Measurements from ENCODE around the gene TMEM132E.
A peak's percentile ranks its signal among the peaks of the same experiment; 100 is the strongest.

TMEM132E gene

GRCh38 chr17:34561328-34561727 is 18.1 kb upstream of the TMEM132E start:
- Mint-ChIP-seq H3K4me1 (no peaks in the 10 kb centered on the region), H3K9me3 (no peaks in the 10 kb centered on the region), H3K36me3 (no peaks in the 10 kb centered on the region), H3K27ac (no peak overlapping the region), H3K4me3 (no peak overlapping the region), H3K27me3 (peaks cover 13% of the 10 kb centered on the region in 2 donors)
- DNase-seq (no peak), ATAC-seq (replicated peaks) (no peak)

- Mint-ChIP-seq H3K27me3 (peaks cover 13% of the 10 kb centered on the region in 2 donors), H3K4me3 (no peak overlapping the region), H3K9me3 (no peaks in the 10 kb centered on the region), H3K27ac (no peak overlapping the region), H3K4me1 (no peaks in the 10 kb centered on the region), H3K36me3 (no peaks in the 10 kb centered on the region)
- ATAC-seq (replicated peaks) (peak; percentile 49 to 52), DNase-seq (no peak)
Measured at GRCh38 chr17:34562387-34562786, 17.0 kb upstream of the TMEM132E start.

- Mint-ChIP-seq H3K4me1 (no peaks in the 10 kb centered on the region), H3K9me3 (no peaks in the 10 kb centered on the region), H3K36me3 (no peaks in the 10 kb centered on the region), H3K27me3 (peaks cover 16% of the 10 kb centered on the region in 2 donors), H3K4me3 (no peak overlapping the region), H3K27ac (no peak overlapping the region)
- ATAC-seq (replicated peaks) (no peak), DNase-seq (no peak)
Measured at GRCh38 chr17:34565713-34566112, 13.7 kb upstream of the TMEM132E start.

- Mint-ChIP-seq H3K36me3 (no peaks in the 10 kb centered on the region), H3K27me3 (peaks cover 17% of the 10 kb centered on the region in 2 donors), H3K4me1 (no peaks in the 10 kb centered on the region), H3K4me3 (no peak overlapping the region), H3K27ac (no peak overlapping the region), H3K9me3 (no peaks in the 10 kb centered on the region)
- ATAC-seq (replicated peaks) (no peak), DNase-seq (no peak)
Measured at GRCh38 chr17:34566201-34566600, 13.2 kb upstream of the TMEM132E start.

GRCh38 chr17:34566873-34567272 is 12.5 kb upstream of the TMEM132E start:
- Mint-ChIP-seq H3K36me3 (no peaks in the 10 kb centered on the region), H3K4me3 (no peak overlapping the region), H3K27ac (no peak overlapping the region), H3K27me3 (peaks cover 18 to 19% of the 10 kb centered on the region in 2 donors), H3K4me1 (peaks cover 0 to 2% of the 10 kb centered on the region in 2 donors), H3K9me3 (no peaks in the 10 kb centered on the region)
- no peak for DNase-seq
- ATAC-seq (replicated peaks): no peak

GRCh38 chr17:34567691-34568465 is 11.5 kb upstream of the TMEM132E start:
- no peak overlapping the region for H3K4me3 Mint-ChIP-seq
- no peaks in the 10 kb centered on the region for H3K9me3 Mint-ChIP-seq
- H3K4me1 Mint-ChIP-seq: peaks cover 0 to 4% of the 10 kb centered on the region in 2 donors
- H3K27me3 Mint-ChIP-seq: peaks cover 27% of the 10 kb centered on the region in 2 donors
- no peak overlapping the region for H3K27ac Mint-ChIP-seq
- H3K36me3 Mint-ChIP-seq: no peaks in the 10 kb centered on the region
- ATAC-seq (replicated peaks) (no peak), DNase-seq (no peak)

- ATAC-seq (replicated peaks) (no peak), DNase-seq (no peak)
- H3K9me3 Mint-ChIP-seq: no peaks in the 10 kb centered on the region
- H3K27me3 Mint-ChIP-seq: peaks cover 29 to 31% of the 10 kb centered on the region in 2 donors
- H3K4me3 Mint-ChIP-seq: no peak overlapping the region
- H3K36me3 Mint-ChIP-seq: no peaks in the 10 kb centered on the region
- no peak overlapping the region for H3K27ac Mint-ChIP-seq
- peaks cover 0 to 4% of the 10 kb centered on the region in 2 donors for H3K4me1 Mint-ChIP-seq
Measured at GRCh38 chr17:34568953-34569352, 10.4 kb upstream of the TMEM132E start.

GRCh38 chr17:34569591-34569990 is 9.8 kb upstream of the TMEM132E start:
- no peak for ATAC-seq (replicated peaks)
- no peaks in the 10 kb centered on the region for H3K36me3 Mint-ChIP-seq

GRCh38 chr17:34570506-34570905 is 8.9 kb upstream of the TMEM132E start:
- no peak overlapping the region for H3K4me3 Mint-ChIP-seq
- DNase-seq (no peak), ATAC-seq (replicated peaks) (no peak)
- no peaks in the 10 kb centered on the region for H3K36me3 Mint-ChIP-seq
- peaks cover 0 to 4% of the 10 kb centered on the region in 2 donors for H3K4me1 Mint-ChIP-seq
- peaks cover 43 to 46% of the 10 kb centered on the region in 2 donors for H3K27me3 Mint-ChIP-seq
- no peak overlapping the region for H3K27ac Mint-ChIP-seq
- H3K9me3 Mint-ChIP-seq: no peaks in the 10 kb centered on the region

More at GRCh38 chr17:34569591-34569990, 9.8 kb upstream of the TMEM132E start:
- peaks cover 35 to 38% of the 10 kb centered on the region in 2 donors for H3K27me3 Mint-ChIP-seq
- H3K9me3 Mint-ChIP-seq: no peaks in the 10 kb centered on the region
- no peak overlapping the region for H3K4me3 Mint-ChIP-seq
- H3K4me1 Mint-ChIP-seq: peaks cover 0 to 4% of the 10 kb centered on the region in 2 donors
- H3K27ac Mint-ChIP-seq: no peak overlapping the region
- DNase-seq: no peak

GRCh38 chr17:34571428-34572130 is 7.8 kb upstream of the TMEM132E start:
- H3K4me1 Mint-ChIP-seq: peaks cover 0 to 4% of the 10 kb centered on the region in 2 donors
- H3K27ac Mint-ChIP-seq: no peak overlapping the region
- H3K27me3 Mint-ChIP-seq: peaks cover 47 to 53% of the 10 kb centered on the region in 2 donors
- H3K36me3 Mint-ChIP-seq: no peaks in the 10 kb centered on the region
- no peak overlapping the region for H3K4me3 Mint-ChIP-seq
- ATAC-seq (replicated peaks): no peak
- H3K9me3 Mint-ChIP-seq: no peaks in the 10 kb centered on the region
- DNase-seq: no peak

- Mint-ChIP-seq H3K4me3 (no peak overlapping the region), H3K27ac (no peak overlapping the region), H3K9me3 (no peaks in the 10 kb centered on the region), H3K36me3 (no peaks in the 10 kb centered on the region), H3K27me3 (peaks cover 56 to 62% of the 10 kb centered on the region in 2 donors), H3K4me1 (peaks cover 0 to 4% of the 10 kb centered on the region in 2 donors)
- no peak for DNase-seq
- ATAC-seq (replicated peaks): no peak
Measured at GRCh38 chr17:34572483-34572882, 6.9 kb upstream of the TMEM132E start.

GRCh38 chr17:34575182-34575581 is 4.2 kb upstream of the TMEM132E start:
- no peaks in the 10 kb centered on the region for H3K36me3 Mint-ChIP-seq
- no peak overlapping the region for H3K27ac Mint-ChIP-seq
- ATAC-seq (replicated peaks) (no peak), DNase-seq (no peak)
- peaks cover 75 to 89% of the 10 kb centered on the region in 2 donors for H3K27me3 Mint-ChIP-seq
- H3K9me3 Mint-ChIP-seq: no peaks in the 10 kb centered on the region
- H3K4me3 Mint-ChIP-seq: no peak overlapping the region
- H3K4me1 Mint-ChIP-seq: peaks cover 16 to 19% of the 10 kb centered on the region in 2 donors

- Mint-ChIP-seq H3K27ac (no peak overlapping the region), H3K4me3 (no peak overlapping the region), H3K9me3 (no peaks in the 10 kb centered on the region), H3K27me3 (peaks cover 73 to 93% of the 10 kb centered on the region in 2 donors), H3K36me3 (no peaks in the 10 kb centered on the region), H3K4me1 (peaks cover 26 to 39% of the 10 kb centered on the region in 2 donors)
- DNase-seq: no peak
- ATAC-seq (replicated peaks): no peak
Measured at GRCh38 chr17:34578016-34578415, 1.4 kb upstream of the TMEM132E start.

GRCh38 chr17:34578656-34579016 is 746 bp upstream of the TMEM132E start:
- Mint-ChIP-seq H3K4me3 (peak overlapping the region; percentile 76 to 85), H3K36me3 (no peaks in the 10 kb centered on the region), H3K4me1 (peaks cover 26 to 39% of the 10 kb centered on the region in 2 donors), H3K27me3 (peaks cover 73 to 93% of the 10 kb centered on the region in 2 donors), H3K27ac (no peak overlapping the region), H3K9me3 (no peaks in the 10 kb centered on the region)
- ATAC-seq (replicated peaks) (no peak), DNase-seq (no peak)

Measured in stimulated activated naive B cell treated with anti-CD40 and anti-IgM and Interleukin-4, amounts not matched to agents 10 μg/mL and 1 μg/mL and 100 μg/mL, for 72 hours (primary cell).